ENCODE measurements around the gene TRIM67. TPM values are rescaled to one million over a fixed set of nuclear protein-coding genes. Genes with fewer than 3 reads are reported as not detected.

Gene TRIM67
- total RNA-seq, 1 donor from 2014 or later = not detected

DNA sequence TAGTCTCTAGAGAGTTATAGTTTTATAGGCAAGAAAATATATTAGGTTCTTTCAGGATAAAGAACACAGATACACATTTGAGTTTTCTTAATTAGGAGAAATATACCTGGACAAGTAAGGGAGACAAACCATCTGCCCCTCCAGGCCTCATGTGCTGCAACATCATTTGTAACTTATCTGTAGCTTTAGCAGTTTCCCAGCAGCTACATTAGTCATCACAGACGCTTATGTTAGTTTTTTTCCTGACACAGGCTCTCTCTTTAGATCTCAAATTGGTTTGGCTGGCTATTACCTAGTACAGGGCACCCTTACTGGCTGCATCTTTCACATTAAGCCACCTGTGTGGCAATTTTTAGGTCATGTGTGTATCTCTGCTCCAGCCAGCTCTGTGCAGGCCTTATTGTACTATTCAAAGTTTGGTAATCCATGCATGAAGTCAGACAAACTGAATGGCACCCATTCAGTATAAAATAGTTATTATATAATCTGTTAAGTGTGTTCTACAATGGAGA is 105.0 kb downstream of the TRIM67 start:
- no peaks in the 10 kb centered on the region for H3K9me3 ChIP-seq
- no peak overlapping the region for H3K27ac ChIP-seq
- intact Hi-C loops (cut with DNase I) = no loop called here
- TF ChIP-seq, protein P1, sequence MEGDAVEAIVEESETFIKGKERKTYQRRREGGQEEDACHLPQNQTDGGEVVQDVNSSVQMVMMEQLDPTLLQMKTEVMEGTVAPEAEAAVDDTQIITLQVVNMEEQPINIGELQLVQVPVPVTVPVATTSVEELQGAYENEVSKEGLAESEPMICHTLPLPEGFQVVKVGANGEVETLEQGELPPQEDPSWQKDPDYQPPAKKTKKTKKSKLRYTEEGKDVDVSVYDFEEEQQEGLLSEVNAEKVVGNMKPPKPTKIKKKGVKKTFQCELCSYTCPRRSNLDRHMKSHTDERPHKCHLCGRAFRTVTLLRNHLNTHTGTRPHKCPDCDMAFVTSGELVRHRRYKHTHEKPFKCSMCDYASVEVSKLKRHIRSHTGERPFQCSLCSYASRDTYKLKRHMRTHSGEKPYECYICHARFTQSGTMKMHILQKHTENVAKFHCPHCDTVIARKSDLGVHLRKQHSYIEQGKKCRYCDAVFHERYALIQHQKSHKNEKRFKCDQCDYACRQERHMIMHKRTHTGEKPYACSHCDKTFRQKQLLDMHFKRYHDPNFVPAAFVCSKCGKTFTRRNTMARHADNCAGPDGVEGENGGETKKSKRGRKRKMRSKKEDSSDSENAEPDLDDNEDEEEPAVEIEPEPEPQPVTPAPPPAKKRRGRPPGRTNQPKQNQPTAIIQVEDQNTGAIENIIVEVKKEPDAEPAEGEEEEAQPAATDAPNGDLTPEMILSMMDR (IDR thresholded peaks at IDR 0.05) = no peak
- no peaks in the 10 kb centered on the region for H3K27me3 ChIP-seq (ENCODE audit: low read depth)
- DNase-seq (no peak), ATAC-seq (no peak)
- peaks cover 95% of the 10 kb centered on the region for H3K36me3 ChIP-seq
- H3K4me3 ChIP-seq = no peak overlapping the region
- H3K4me1 ChIP-seq = no peaks in the 10 kb centered on the region

Other genes with a start within 250 kb of the TRIM67 start
- gene TTC13, start 183.2 kb upstream of the TRIM67 start, total RNA-seq = 17.0 TPM
- 18.4 TPM for gene ARV1, start 183.0 kb upstream of the TRIM67 start, total RNA-seq
- gene FAM89A, start 121.8 kb upstream of the TRIM67 start, total RNA-seq = 54.6 TPM
- 36.7 TPM for gene GNPAT, start 79.2 kb downstream of the TRIM67 start, total RNA-seq
- 20.6 TPM for gene EXOC8, start 175.8 kb downstream of the TRIM67 start, total RNA-seq
- gene SPRTN, start 176.2 kb downstream of the TRIM67 start, total RNA-seq = 8.9 TPM

All from lower lobe of right lung (tissue), 2 donors.